ENCODE results near the gene HEG1.

HEG1 gene

DNA sequence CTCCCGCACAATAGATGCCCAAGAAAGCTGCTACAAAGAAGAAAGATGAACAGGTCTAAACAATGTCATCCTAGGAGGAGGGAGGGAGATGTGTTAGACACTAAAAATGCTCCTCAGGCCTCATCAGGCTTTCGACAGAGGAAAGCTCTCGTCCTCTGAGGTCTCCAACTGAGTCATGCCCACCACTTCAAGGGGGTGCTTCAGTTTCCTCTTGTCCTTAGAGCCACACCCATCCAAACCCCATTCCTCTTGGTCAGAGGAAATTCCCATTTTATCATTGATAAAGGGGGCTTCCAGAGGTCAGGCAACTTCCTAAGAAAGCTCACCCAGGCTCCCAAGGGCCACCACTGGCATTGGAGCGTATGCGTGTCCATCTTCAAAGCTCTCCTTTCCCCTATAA lies 50.1 kb downstream of the HEG1 start:
- DNase-seq: no peak

- no peak for DNase-seq
Measured at GRCh38 chr3:125005222-125005621, 50.6 kb downstream of the HEG1 start.

DNA sequence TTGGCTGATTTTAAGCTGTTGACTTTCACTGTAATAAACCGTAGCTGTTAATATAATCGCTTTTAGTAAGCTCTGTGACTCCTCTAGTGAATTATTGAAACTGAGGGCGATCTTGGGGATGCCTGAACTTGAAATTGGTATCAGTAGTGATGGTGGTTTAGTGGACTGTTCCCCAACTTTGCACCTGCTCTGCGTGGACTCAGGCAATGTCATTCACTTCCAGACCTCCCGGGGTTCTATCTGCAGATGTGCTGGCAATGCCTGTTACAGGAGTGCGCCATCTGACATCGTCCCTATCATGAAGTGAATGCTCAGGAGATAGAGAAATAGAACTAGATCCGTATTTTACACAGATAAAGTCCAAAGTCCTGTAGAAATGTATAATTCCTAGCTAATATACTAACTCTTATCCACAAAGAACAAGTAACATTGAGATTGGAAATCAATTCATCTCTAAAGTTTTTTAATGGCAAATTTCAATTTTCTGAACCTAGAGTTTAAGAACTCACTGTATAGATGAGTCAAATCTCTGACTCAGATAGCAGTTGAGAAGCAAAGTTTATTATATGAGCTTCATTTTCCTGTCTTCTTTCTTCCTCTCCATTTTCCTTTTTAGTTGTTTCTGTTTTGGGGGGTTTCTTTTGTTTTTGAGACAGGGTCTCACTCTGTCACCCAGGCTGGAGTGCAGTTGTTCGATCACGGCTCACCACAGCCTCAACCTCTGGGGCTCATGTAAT lies 51.8 kb downstream of the HEG1 start:
- no peak for DNase-seq

GRCh38 chr3:125003369-125003853 lies 52.4 kb downstream of the HEG1 start:
- DNase-seq: no peak

DNA sequence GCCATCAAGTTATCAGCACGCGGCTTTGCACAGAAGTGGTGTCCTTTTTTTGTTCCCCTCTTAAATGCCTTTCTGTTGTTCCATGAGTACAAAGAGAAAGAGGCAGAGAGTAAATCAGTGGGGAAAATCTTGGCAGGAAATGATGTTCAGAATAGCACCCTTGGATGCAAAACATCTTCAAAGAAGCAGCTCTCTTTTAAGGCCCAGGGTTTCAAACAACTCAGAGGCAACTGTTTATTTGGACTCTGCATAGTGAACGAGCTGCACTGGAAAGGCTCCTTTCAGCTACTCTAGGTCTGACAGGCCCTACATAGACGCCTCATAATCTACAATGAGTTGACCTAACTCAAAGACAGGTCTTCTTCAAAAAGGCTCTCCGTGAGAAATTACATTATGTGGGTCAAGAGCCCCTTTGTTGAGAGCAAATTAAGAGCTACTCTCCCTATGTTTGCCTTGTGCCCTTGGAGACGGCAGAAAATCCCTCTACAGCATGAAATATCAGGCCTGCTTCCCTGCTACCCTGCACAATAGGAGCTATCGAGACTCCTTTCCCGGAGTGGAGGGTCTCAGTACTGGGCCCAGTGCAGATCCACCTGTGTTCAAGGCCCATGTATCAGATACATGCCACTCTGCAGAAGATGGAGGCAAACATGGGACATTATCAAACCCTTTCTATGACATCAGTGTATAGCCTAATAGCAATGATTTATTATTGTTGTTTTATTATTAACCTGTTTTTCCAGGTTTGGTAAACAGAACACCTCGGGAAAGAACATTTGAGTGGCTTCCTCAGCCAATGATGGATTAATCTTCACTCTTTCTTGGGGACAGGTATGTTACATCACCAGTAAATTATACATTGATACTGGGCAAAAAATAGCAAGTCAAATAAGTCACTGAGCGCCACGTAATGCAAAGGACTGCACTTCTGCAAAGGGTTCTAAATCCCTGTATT lies 53.1 kb downstream of the HEG1 start:
- no peak for DNase-seq

- DNase-seq: no peak
Measured at GRCh38 chr3:125001557-125002413, 54.0 kb downstream of the HEG1 start.

GRCh38 chr3:125000661-125001060 lies 55.1 kb downstream of the HEG1 start:
- DNase-seq: no peak

- DNase-seq: no peak
Measured at GRCh38 chr3:124999897-125000435, 55.8 kb downstream of the HEG1 start.

DNA sequence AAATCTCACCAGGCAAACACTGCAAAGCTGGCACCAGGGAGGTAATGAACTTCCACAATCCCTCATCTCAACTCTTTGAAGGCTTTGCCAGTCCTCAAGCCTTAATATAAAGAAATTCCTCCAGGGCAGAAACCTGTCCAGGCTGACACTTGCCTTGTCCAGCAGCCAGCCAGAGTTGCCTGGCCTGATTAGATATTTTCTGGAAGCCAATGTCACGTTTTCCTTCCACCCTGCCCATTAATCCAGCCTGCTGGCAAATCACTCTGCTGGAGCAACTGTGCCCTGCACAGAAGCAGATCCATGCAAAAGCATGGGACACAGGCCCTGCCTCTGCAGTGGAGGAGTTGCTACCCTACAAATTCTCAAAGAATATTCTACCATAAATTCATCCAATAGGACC lies 56.5 kb downstream of the HEG1 start:
- no peak for DNase-seq

DNA sequence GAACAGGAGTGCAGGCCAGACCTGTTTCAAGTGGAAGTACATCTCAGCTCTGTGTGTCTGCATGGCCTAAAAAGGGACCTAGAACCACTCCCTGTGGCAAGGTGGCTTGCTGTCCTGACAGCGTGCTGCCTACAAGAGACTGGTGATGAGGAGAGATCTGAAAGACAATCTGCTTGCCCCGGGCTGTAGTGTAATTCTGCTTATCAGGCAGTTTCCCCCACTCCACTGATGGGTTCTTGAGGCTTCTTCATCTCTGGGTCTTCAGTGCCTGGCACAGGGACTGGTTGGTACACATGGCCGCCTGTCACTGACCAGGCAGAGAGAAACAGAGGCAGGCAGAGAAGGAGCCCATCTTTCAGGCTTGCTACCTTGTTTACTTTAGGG lies 57.6 kb downstream of the HEG1 start:
- no peak for DNase-seq

GRCh38 chr3:124997303-124998246 lies 58.2 kb downstream of the HEG1 start:
- no peak for DNase-seq

GRCh38 chr3:124995460-124995994 lies 60.3 kb downstream of the HEG1 start:
- peak; percentile 56 for DNase-seq

GRCh38 chr3:124993466-124993865 lies 62.3 kb downstream of the HEG1 start:
- no peak for DNase-seq

- DNase-seq: no peak
Measured at GRCh38 chr3:124992041-124992440, 63.8 kb downstream of the HEG1 start.

GRCh38 chr3:124986192-124987143 lies 69.3 kb downstream of the HEG1 start:
- DNase-seq: no peak

- DNase-seq: no peak
Measured at GRCh38 chr3:124985349-124985748, 70.4 kb downstream of the HEG1 start.

GRCh38 chr3:124984754-124985153 lies 71.0 kb downstream of the HEG1 start:
- DNase-seq: no peak

DNA sequence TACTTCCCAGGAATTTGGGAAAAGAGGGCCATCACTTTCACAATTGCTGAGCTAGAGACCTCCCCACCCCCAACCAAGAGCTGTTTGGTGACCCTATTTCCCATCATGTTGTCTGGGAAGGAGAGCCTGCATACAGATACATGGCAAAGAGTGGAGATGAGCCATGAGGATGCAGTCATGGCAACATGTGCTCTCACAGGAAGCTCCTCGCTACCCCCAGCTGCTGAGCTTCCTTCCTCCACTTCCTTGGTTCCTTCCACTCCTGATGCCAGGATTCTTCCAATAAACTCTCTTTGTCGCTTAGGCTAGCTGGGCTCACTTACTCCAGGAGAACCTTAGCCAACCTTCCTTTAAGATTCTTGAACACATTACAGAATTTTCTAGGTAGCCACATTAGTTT lies 72.9 kb downstream of the HEG1 start:
- DNase-seq: no peak

DNA sequence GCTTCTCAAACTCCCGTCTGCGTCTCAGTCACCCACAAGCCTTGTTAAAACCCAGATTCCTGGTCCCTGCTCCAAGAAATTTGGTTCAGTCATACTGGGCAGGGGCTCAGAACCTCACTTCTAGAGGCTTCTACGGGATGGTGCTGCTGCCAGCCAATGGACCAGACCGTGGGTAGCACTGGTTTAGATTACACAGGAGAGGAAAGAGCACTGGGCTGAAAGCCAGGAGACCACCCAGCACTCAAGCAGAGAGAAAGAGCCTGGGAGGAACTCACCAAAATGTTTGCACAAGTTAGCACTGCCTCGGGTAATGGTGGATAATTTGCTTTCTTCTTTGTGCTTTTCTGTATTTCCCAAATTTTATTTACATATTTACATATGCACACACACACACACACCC lies 74.3 kb downstream of the HEG1 start:
- DNase-seq: no peak

DNA sequence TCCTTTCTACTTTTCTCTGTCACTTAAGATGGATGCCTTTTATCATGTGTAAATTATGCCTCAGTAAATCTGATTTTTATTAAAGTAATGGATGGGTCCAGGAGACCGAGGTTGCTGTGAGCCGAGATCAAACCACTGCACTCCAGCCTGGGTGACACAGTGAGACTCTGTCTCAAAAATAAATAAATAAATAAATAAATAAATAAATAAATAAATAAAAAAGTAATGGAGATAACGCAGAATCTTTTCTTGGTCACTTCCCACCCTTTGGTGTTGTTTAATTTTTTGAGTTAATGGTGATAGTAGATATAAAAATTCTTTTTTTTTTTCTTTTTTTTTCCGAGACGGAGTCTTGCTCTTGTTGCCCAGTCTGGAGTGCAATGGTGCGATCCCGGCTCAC lies 77.2 kb downstream of the HEG1 start:
- DNase-seq: no peak

Data from hematopoietic multipotent progenitor cell treated with erythropoietin and hydrocortisone succinate and interleukin-3 and kit ligand, for 8 days (in vitro differentiated cells).